ENCODE results near the gene CELF1. TPM values are rescaled to one million over a fixed set of nuclear protein-coding genes. Genes with fewer than 3 reads are reported as not detected.

The CELF1 gene
- total and polyA plus RNA-seq, 2 of the 13 experiments (the other 11 are each of a cell fraction or from before 2014, with no cell fraction given) = 69.0 to 80.1 TPM

GRCh38 chr11:47426062-47426956 lies 126.6 kb downstream of the CELF1 start, which contains the start of gene PSMC3 (continued):
- no peak for TF ChIP-seq ZNF747 (CRISPR knock-in tag; IDR thresholded peaks at IDR 0.05; ENCODE audit: borderline replicate concordance)
- 0 out of 2 replicates have a peak, but pooled peaks have one; percentile 15 for TF ChIP-seq NFKBIZ (CRISPR knock-in tag; IDR thresholded peaks at IDR 0.05)
- TF ChIP-seq RBAK (CRISPR knock-in tag; IDR thresholded peaks at IDR 0.05) = 0 out of 2 replicates have a peak, but pooled peaks have one; percentile 49
- TF ChIP-seq KAT2B (IDR thresholded peaks at IDR 0.05; ENCODE audit: borderline replicate concordance, low read depth, low read length) = no peak
- TF ChIP-seq MXI1 (IDR thresholded peaks at IDR 0.05; ENCODE audit: borderline replicate concordance, low read depth, low read length) = no peak; the same call in 2 of the 3 replicates
- no peak for TF ChIP-seq SMYD3 (CRISPR knock-in tag; IDR thresholded peaks at IDR 0.05)
- peak; percentile 76; the same call in 1 of the 2 replicates for TF ChIP-seq NFRKB (IDR thresholded peaks at IDR 0.05)
- TF ChIP-seq ZNF558 (CRISPR knock-in tag; IDR thresholded peaks at IDR 0.05; ENCODE audit: borderline replicate concordance) = peak; percentile 63; the same call in 1 of the 2 replicates
- TF ChIP-seq ZNF546 (CRISPR knock-in tag; conservative IDR thresholded peaks at IDR 0.05) = no peak
- peak; percentile 29; the same call in 1 of the 2 replicates for TF ChIP-seq ERF (CRISPR knock-in tag; IDR thresholded peaks at IDR 0.05)
- TF ChIP-seq HMGXB4 (CRISPR knock-in tag; IDR thresholded peaks at IDR 0.05; ENCODE audit: borderline replicate concordance in 1 of 2, low read depth in 1 of 2) = peak; percentile 61 to 68; a peak in 3 of 4 replicates
- peak; percentile 13; the same call in 1 of the 2 replicates for TF ChIP-seq ZNF33A (CRISPR knock-in tag; IDR thresholded peaks at IDR 0.05; ENCODE audit: borderline replicate concordance)
- no peak for TF ChIP-seq FOXP1 (IDR thresholded peaks at IDR 0.05)
- no peak for TF ChIP-seq FOXP1 (CRISPR knock-in tag; IDR thresholded peaks at IDR 0.05)
- no peak; the same call in 1 of the 2 replicates for TF ChIP-seq BORCS8-MEF2B (CRISPR knock-in tag; IDR thresholded peaks at IDR 0.05)
- TF ChIP-seq MIXL1 (CRISPR knock-in tag; IDR thresholded peaks at IDR 0.05) = no peak
- TF ChIP-seq ZNF256 (CRISPR knock-in tag; conservative IDR thresholded peaks at IDR 0.05) = 0 out of 2 replicates have a peak, but pooled peaks have one; percentile 55
- no peak for TF ChIP-seq ZNF260 (CRISPR knock-in tag; IDR thresholded peaks at IDR 0.05; ENCODE audit: borderline replicate concordance, low read depth)
- no peak for TF ChIP-seq ZNF792 (CRISPR knock-in tag; IDR thresholded peaks at IDR 0.05)
- TF ChIP-seq PRPF4 (IDR thresholded peaks at IDR 0.05; ENCODE audit: low read depth, low read length, poor library complexity, severe bottlenecking) = no peak
- no peak for TF ChIP-seq EZH2 (conservative IDR thresholded peaks at IDR 0.05; ENCODE audit: low read depth, low read length)
- peak; percentile 84 for TF ChIP-seq CREM (IDR thresholded peaks at IDR 0.05)
- TF ChIP-seq CREM (CRISPR knock-in tag; IDR thresholded peaks at IDR 0.05) = no peak
- no peak; the same call in 1 of the 2 replicates for TF ChIP-seq TRAFD1 (CRISPR knock-in tag; IDR thresholded peaks at IDR 0.05; ENCODE audit: borderline replicate concordance)
- TF ChIP-seq SP140L (CRISPR knock-in tag; IDR thresholded peaks at IDR 0.05; ENCODE audit: borderline replicate concordance) = no peak
- no peak for TF ChIP-seq ADNP (CRISPR knock-in tag; IDR thresholded peaks at IDR 0.05)
- TF ChIP-seq ZNF280B (CRISPR knock-in tag; IDR thresholded peaks at IDR 0.05; ENCODE audit: borderline replicate concordance) = no peak
